ENCODE measurements around the gene NTMT2.

DNA sequence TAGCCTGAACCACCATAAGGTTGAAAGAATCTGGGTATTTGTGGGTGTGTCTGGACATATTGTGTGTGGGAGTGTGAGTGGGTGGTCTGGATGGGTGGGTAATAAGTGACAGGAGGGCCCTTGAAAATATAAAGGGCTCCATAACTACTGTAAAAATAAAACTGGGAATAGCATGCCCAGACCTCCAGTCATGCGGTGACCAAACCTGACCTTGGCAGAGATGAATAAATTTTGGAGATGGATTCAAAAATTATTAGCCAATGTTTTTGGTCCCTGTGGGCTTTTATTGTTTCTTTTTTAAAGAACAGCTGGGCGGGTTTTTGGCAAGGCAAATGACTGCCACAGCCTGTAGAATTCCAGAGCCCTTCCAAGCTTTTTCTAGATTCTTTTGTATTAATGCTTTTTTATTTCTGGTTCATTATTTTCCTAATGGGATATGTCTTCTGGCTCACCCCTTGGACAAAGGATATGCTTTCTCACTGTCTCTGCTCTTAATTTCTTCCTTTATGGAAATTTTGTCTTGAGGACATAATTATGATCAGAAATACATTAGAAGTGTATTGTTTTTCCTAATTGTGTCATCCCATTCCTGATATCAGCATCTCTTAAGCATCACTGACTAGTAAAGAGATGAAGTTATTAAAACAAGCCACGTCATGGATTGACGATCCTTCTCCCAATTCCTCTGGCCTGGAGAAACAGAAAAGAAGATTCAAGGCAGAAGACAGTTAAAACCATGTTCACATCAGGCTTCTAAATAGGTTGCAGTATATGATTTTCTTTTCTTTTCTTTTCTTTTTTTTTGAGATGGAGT lies 69.5 kb downstream of the NTMT2 start:
- TF ChIP-seq, protein P1, sequence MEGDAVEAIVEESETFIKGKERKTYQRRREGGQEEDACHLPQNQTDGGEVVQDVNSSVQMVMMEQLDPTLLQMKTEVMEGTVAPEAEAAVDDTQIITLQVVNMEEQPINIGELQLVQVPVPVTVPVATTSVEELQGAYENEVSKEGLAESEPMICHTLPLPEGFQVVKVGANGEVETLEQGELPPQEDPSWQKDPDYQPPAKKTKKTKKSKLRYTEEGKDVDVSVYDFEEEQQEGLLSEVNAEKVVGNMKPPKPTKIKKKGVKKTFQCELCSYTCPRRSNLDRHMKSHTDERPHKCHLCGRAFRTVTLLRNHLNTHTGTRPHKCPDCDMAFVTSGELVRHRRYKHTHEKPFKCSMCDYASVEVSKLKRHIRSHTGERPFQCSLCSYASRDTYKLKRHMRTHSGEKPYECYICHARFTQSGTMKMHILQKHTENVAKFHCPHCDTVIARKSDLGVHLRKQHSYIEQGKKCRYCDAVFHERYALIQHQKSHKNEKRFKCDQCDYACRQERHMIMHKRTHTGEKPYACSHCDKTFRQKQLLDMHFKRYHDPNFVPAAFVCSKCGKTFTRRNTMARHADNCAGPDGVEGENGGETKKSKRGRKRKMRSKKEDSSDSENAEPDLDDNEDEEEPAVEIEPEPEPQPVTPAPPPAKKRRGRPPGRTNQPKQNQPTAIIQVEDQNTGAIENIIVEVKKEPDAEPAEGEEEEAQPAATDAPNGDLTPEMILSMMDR (IDR thresholded peaks at IDR 0.05) = no peak
- no peak for TF ChIP-seq POLR2A (IDR thresholded peaks at IDR 0.05)

All from lower leg skin (tissue), 3 donors.